GM23338 (cell line): Measurements from ENCODE around the gene TMEM141. TPM values are rescaled to one million over a fixed set of nuclear protein-coding genes. Genes with fewer than 3 reads are reported as not detected.

ENCODE experiments used
- ATAC-seq: fragments of 200-7000 bp; cut with Tn5 transposase; 3 replicates; pipeline ENCODE4 v1.9.1; 2020
- DNase-seq: peaks from one replicate; pipeline ENCODE4 v3.0.0-alpha.2; 2015; ENCODE audit warnings: low spot score
- H2AFZ ChIP-seq: fragments of 200-600 bp; sonication (generic); 2 replicates; pipeline ENCODE4 v1.8.0; 2016; ENCODE audit warnings: antibody characterized with exemption, mild to moderate bottlenecking, moderate library complexity
- H3F3A ChIP-seq: fragments of 200-600 bp; sonication (generic); replicated peaks from 2 replicates; pipeline ENCODE4 v1.8.0; 2017; ENCODE audit warnings: antibody characterized with exemption, mixed run types, low read depth
- H3K27ac ChIP-seq: fragments of 200-600 bp; sonication (generic); 2 replicates; pipeline ENCODE4 v1.6.1; 2016; ENCODE audit warnings: low read depth
- H3K27me3 ChIP-seq: fragments of 200-600 bp; sonication (generic); 2 replicates; pipeline ENCODE4 v1.8.0; 2016; ENCODE audit warnings: mild to moderate bottlenecking, mixed run types, moderate library complexity; ENCODE audit not compliant: insufficient read depth
- H3K36me3 ChIP-seq: fragments of 200-600 bp; sonication (generic); 2 replicates; pipeline ENCODE4 v1.8.0; 2016; ENCODE audit warnings: mild to moderate bottlenecking; ENCODE audit not compliant: insufficient read depth
- H3K4me1 ChIP-seq: fragments of 200-600 bp; sonication (generic); 2 replicates; pipeline ENCODE4 v1.8.0; 2016; ENCODE audit warnings: mild to moderate bottlenecking, moderate library complexity; ENCODE audit not compliant: insufficient read depth
- H3K4me2 ChIP-seq: fragments of 200-600 bp; sonication (generic); 2 replicates; pipeline ENCODE4 v1.7.1; 2017; ENCODE audit warnings: mixed run types
- H3K4me3 ChIP-seq: fragments of 200-600 bp; sonication (generic); 2 replicates; pipeline ENCODE4 v1.6.1; 2016; ENCODE audit warnings: mixed run types
- H3K79me2 ChIP-seq: fragments of 200-600 bp; sonication (generic); replicated peaks from 2 replicates; pipeline ENCODE4 v1.8.0; 2017; ENCODE audit warnings: mild to moderate bottlenecking; ENCODE audit not compliant: insufficient read depth
- H3K9me2 ChIP-seq: fragments of 200-600 bp; sonication (generic); 2 replicates; pipeline ENCODE4 v1.8.0; 2017; ENCODE audit not compliant: insufficient read depth
- H4K20me1 ChIP-seq: fragments of 200-600 bp; sonication (generic); replicated peaks from 2 replicates; pipeline ENCODE4 v1.8.0; 2017; ENCODE audit warnings: mild to moderate bottlenecking; ENCODE audit not compliant: insufficient read depth
- H3K27ac Mint-ChIP-seq: 2 replicates; pipeline ENCODE4 v1.8.0; 2020; ENCODE audit warnings: inconsistent platforms, mild to moderate bottlenecking, moderate library complexity, mixed read lengths
- H3K27me3 Mint-ChIP-seq: 3 replicates; pipeline ENCODE4 v1.8.0; 2022; ENCODE audit warnings: low read depth, mild to moderate bottlenecking, moderate library complexity, mixed read lengths, inconsistent platforms; ENCODE audit not compliant: insufficient read depth, poor library complexity
- H3K36me3 Mint-ChIP-seq: 3 replicates; pipeline ENCODE4 v1.8.0; 2021; ENCODE audit warnings: low read depth, mild to moderate bottlenecking, inconsistent platforms, moderate library complexity, mixed read lengths
- H3K4me1 Mint-ChIP-seq: 3 replicates; pipeline ENCODE4 v1.8.0; 2020; ENCODE audit warnings: mild to moderate bottlenecking, inconsistent platforms, mixed read lengths
- H3K4me3 Mint-ChIP-seq: 3 replicates; pipeline ENCODE4 v1.8.0; 2021; ENCODE audit warnings: moderate library complexity, mild to moderate bottlenecking, inconsistent platforms, mixed read lengths
- H3K9me3 Mint-ChIP-seq: 3 replicates; pipeline ENCODE4 v1.8.0; 2020; ENCODE audit warnings: moderate library complexity, mild to moderate bottlenecking, inconsistent platforms, mixed read lengths
- CREB1 ChIP-seq: fragments of 250-450 bp; sonication (Bioruptor Pico); IDR thresholded peaks from 2 replicates; pipeline ENCODE4 v1.5.0; 2020; ENCODE audit warnings: low read depth, mild to moderate bottlenecking, moderate library complexity
- EZH2phosphoT487 ChIP-seq: fragments of 200-600 bp; sonication (generic); IDR thresholded peaks from one replicate; pipeline ENCODE4 v1.8.1; 2018; ENCODE audit warnings: antibody characterized with exemption; ENCODE audit not compliant: unreplicated experiment
- JUNB ChIP-seq: IDR thresholded peaks from one replicate; pipeline ENCODE4 v1.6.1; 2016; ENCODE audit warnings: antibody characterized with exemption; ENCODE audit not compliant: unreplicated experiment
- NANOG ChIP-seq: IDR thresholded peaks from 2 replicates; pipeline ENCODE4 v1.6.1; 2016; ENCODE audit warnings: antibody characterized with exemption, borderline replicate concordance
- STAT1 ChIP-seq: IDR thresholded peaks from one replicate; pipeline ENCODE4 v1.6.1; 2016; ENCODE audit warnings: antibody characterized with exemption; ENCODE audit not compliant: unreplicated experiment
- ZNF114 ChIP-seq: fragments of 250-450 bp; sonication (Bioruptor Pico); IDR thresholded peaks from 2 replicates; pipeline ENCODE4 v1.5.0; 2020; ENCODE audit warnings: mild to moderate bottlenecking, moderate library complexity
- ZNF331 ChIP-seq: fragments of 250-450 bp; sonication (Bioruptor Pico); IDR thresholded peaks from 2 replicates; pipeline ENCODE4 v1.5.0; 2020; ENCODE audit warnings: low read depth, mild to moderate bottlenecking, moderate library complexity
- polyA plus RNA-seq: library from polyadenylated mRNA; unstranded; fragments of >200 nt; fragmentation: Nextera tagmentation; extraction: Ambion mirVana; gene quantifications from 2 replicates; pipeline ENCODE4 v1.2.1, GENCODE V29; 2016
- total RNA-seq: library from RNA; depleted of rRNA; stranded (reverse); fragments of >200 nt; shearing (Covaris generic); gene quantifications from 2 replicates; pipeline ENCODE4 v1.2.3, GENCODE V29; 2014
- TF ChIP-seq, protein P1 (sequence below): IDR thresholded peaks from one replicate; pipeline ENCODE4 v1.6.1; 2018; ENCODE audit warnings: antibody characterized with exemption; ENCODE audit not compliant: unreplicated experiment
- TF ChIP-seq, protein P2 (sequence below): fragments of 250-450 bp; sonication (Bioruptor Pico); IDR thresholded peaks from 2 replicates; pipeline ENCODE4 v1.5.0; 2020; ENCODE audit warnings: mild to moderate bottlenecking, moderate library complexity
- TF ChIP-seq, protein P3 (sequence below): IDR thresholded peaks from 2 replicates; pipeline ENCODE4 v1.6.1; 2016; ENCODE audit warnings: antibody characterized with exemption

Gene TMEM141
- total and polyA plus RNA-seq, 2 experiments from 2014 or later = 71.4 to 90.5 TPM

DNA sequence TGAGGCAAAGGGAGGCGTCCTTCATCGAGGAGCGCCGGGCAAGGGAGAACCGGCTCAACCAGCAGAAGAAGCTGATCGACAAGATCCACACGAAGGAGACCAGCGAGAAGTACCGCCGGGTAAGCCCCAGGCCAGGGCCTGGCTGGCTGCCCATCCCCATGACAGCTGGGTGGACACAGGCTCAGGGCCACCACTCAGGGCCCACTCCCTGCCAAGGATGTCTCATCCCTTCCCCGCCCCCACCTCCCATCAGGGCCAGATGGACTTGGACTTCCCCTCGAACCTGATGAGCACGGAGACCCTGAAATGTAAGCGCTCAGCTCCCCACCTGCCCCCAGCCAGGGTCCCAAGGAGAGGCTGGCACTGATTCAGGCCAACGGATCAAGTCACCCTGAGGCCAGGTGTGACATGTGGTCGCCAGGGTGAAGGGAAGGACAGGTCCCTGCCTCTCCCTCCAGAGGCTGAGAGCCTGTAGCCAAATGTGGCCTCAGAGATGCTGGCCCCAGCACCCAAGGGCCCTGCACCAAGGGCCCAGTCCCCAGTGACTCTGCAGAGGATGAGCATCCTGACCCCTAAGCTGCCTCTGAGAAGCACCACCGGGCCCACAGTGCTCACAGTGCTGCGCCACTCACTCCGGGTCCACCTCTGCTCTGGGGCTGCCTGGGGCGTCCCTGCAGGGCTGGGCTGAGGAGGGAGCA lies 13.5 kb downstream of the TMEM141 start (continued):
- TF ChIP-seq, protein P1, sequence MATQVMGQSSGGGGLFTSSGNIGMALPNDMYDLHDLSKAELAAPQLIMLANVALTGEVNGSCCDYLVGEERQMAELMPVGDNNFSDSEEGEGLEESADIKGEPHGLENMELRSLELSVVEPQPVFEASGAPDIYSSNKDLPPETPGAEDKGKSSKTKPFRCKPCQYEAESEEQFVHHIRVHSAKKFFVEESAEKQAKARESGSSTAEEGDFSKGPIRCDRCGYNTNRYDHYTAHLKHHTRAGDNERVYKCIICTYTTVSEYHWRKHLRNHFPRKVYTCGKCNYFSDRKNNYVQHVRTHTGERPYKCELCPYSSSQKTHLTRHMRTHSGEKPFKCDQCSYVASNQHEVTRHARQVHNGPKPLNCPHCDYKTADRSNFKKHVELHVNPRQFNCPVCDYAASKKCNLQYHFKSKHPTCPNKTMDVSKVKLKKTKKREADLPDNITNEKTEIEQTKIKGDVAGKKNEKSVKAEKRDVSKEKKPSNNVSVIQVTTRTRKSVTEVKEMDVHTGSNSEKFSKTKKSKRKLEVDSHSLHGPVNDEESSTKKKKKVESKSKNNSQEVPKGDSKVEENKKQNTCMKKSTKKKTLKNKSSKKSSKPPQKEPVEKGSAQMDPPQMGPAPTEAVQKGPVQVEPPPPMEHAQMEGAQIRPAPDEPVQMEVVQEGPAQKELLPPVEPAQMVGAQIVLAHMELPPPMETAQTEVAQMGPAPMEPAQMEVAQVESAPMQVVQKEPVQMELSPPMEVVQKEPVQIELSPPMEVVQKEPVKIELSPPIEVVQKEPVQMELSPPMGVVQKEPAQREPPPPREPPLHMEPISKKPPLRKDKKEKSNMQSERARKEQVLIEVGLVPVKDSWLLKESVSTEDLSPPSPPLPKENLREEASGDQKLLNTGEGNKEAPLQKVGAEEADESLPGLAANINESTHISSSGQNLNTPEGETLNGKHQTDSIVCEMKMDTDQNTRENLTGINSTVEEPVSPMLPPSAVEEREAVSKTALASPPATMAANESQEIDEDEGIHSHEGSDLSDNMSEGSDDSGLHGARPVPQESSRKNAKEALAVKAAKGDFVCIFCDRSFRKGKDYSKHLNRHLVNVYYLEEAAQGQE = no peak

DNA sequence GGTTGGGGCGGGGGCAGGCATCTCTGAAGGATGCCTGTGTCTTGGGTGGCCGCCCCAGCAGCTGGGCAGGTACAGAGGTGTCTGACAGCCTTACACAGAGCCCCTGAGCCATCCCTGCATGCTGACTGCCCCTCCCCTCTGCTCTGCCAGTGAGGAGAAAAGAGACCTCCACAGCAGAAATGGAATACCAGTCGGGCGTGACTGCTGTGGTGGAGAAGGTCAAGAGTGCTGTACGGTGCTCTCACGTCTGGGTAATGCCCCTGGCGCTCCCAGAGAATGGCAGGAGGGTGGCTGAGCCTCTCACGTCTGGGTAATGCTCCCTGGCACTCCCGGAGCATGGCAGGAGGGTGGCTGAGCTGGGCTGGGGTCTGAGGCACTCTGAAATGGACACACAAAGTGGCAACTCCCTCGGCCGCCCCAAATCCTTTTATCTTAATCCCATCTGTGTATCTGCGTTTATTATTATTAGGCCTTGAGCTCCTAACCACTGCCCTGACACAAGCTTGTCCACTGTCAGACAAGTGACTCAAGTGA lies 14.1 kb downstream of the TMEM141 start:
- Histone ChIP-seq H2AFZ (no peak overlapping the region), H3K27ac (no peak overlapping the region), H3K4me3 (no peak overlapping the region), H3K9me2 (no peaks in the 10 kb centered on the region), H3K27me3 (no peaks in the 10 kb centered on the region), H4K20me1 (peaks cover 12% of the 10 kb centered on the region), H3K4me1 (peaks cover 16% of the 10 kb centered on the region), H3K4me2 (no peak overlapping the region), H3F3A (peaks cover 12% of the 10 kb centered on the region; the same call in 1 of the 2 replicates), H3K79me2 (peaks cover 19% of the 10 kb centered on the region), H3K36me3 (no peaks in the 10 kb centered on the region)
- DNase-seq (no peak), ATAC-seq (no peak)
- H3K27me3 Mint-ChIP-seq = peaks cover 35% of the 10 kb centered on the region
- no peak overlapping the region for H3K27ac Mint-ChIP-seq
- no peaks in the 10 kb centered on the region; the same call in 2 of the 3 replicates for H3K9me3 Mint-ChIP-seq
- H3K36me3 Mint-ChIP-seq = peaks cover 18% of the 10 kb centered on the region
- H3K4me3 Mint-ChIP-seq = peak overlapping the region; percentile 27; the same call in 1 of the 3 replicates
- peaks cover 23% of the 10 kb centered on the region for H3K4me1 Mint-ChIP-seq
- TF ChIP-seq CREB1 (CRISPR knock-in tag) (no peak), ZNF114 (CRISPR knock-in tag) (no peak), EZH2phosphoT487 (no peak), JUNB (no peak), STAT1 (no peak), ZNF331 (CRISPR knock-in tag) (no peak), NANOG (no peak)
- TF ChIP-seq, protein P2, sequence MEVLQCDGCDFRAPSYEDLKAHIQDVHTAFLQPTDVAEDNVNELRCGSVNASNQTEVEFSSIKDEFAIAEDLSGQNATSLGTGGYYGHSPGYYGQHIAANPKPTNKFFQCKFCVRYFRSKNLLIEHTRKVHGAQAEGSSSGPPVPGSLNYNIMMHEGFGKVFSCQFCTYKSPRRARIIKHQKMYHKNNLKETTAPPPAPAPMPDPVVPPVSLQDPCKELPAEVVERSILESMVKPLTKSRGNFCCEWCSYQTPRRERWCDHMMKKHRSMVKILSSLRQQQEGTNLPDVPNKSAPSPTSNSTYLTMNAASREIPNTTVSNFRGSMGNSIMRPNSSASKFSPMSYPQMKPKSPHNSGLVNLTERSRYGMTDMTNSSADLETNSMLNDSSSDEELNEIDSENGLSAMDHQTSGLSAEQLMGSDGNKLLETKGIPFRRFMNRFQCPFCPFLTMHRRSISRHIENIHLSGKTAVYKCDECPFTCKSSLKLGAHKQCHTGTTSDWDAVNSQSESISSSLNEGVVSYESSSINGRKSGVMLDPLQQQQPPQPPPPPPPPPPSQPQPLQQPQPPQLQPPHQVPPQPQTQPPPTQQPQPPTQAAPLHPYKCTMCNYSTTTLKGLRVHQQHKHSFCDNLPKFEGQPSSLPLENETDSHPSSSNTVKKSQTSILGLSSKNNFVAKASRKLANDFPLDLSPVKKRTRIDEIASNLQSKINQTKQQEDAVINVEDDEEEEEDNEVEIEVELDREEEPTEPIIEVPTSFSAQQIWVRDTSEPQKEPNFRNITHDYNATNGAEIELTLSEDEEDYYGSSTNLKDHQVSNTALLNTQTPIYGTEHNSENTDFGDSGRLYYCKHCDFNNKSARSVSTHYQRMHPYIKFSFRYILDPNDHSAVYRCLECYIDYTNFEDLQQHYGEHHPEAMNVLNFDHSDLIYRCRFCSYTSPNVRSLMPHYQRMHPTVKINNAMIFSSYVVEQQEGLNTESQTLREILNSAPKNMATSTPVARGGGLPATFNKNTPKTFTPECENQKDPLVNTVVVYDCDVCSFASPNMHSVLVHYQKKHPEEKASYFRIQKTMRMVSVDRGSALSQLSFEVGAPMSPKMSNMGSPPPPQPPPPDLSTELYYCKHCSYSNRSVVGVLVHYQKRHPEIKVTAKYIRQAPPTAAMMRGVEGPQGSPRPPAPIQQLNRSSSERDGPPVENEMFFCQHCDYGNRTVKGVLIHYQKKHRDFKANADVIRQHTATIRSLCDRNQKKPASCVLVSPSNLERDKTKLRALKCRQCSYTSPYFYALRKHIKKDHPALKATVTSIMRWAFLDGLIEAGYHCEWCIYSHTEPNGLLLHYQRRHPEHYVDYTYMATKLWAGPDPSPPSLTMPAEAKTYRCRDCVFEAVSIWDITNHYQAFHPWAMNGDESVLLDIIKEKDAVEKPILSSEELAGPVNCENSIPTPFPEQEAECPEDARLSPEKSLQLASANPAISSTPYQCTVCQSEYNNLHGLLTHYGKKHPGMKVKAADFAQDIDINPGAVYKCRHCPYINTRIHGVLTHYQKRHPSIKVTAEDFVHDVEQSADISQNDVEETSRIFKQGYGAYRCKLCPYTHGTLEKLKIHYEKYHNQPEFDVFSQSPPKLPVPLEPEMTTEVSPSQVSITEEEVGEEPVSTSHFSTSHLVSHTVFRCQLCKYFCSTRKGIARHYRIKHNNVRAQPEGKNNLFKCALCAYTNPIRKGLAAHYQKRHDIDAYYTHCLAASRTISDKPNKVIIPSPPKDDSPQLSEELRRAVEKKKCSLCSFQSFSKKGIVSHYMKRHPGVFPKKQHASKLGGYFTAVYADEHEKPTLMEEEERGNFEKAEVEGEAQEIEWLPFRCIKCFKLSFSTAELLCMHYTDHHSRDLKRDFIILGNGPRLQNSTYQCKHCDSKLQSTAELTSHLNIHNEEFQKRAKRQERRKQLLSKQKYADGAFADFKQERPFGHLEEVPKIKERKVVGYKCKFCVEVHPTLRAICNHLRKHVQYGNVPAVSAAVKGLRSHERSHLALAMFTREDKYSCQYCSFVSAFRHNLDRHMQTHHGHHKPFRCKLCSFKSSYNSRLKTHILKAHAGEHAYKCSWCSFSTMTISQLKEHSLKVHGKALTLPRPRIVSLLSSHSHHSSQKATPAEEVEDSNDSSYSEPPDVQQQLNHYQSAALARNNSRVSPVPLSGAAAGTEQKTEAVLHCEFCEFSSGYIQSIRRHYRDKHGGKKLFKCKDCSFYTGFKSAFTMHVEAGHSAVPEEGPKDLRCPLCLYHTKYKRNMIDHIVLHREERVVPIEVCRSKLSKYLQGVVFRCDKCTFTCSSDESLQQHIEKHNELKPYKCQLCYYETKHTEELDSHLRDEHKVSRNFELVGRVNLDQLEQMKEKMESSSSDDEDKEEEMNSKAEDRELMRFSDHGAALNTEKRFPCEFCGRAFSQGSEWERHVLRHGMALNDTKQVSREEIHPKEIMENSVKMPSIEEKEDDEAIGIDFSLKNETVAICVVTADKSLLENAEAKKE (CRISPR knock-in tag) = no peak
- TF ChIP-seq, protein P3, sequence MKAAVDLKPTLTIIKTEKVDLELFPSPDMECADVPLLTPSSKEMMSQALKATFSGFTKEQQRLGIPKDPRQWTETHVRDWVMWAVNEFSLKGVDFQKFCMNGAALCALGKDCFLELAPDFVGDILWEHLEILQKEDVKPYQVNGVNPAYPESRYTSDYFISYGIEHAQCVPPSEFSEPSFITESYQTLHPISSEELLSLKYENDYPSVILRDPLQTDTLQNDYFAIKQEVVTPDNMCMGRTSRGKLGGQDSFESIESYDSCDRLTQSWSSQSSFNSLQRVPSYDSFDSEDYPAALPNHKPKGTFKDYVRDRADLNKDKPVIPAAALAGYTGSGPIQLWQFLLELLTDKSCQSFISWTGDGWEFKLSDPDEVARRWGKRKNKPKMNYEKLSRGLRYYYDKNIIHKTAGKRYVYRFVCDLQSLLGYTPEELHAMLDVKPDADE = no peak
